CD4-positive, alpha-beta T cell treated with Interleukin-2 at 100 ng/mL for 4 hours (primary cell): ENCODE measurements around the gene CPA2.

Experiments
- DNase-seq: peaks from one replicate; pipeline ENCODE4 v3.0.0-alpha.2; 2020; ENCODE audit warnings: low spot score

CPA2 gene

DNA sequence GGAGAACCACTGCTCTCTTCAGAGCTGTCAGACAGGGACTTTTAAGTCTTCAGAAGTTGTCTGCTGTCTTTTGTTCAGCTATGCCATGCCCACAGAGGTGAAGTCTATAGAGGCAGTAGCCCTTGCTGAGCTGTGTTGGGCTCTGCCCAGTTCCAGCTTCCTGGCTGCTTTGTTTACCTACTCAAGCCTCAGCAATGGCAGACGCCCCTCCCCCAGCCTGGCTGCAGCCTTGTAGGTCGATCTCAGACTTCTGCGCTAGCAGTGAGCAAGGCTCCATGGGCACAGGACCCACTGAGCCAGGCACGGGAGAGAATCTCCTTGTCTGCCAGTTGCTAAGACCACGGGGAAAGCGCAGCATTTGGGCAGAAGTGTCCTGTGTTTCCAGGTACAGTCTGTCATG lies 12.1 kb upstream of the CPA2 start:
- DNase-seq = no peak

GRCh38 chr7:130256704-130257103 lies 10.0 kb upstream of the CPA2 start:
- DNase-seq = no peak

GRCh38 chr7:130258494-130259078 lies 8.1 kb upstream of the CPA2 start:
- no peak for DNase-seq

GRCh38 chr7:130262448-130262847 lies 4.2 kb upstream of the CPA2 start:
- DNase-seq = no peak

- no peak for DNase-seq
These were observed 3.5 kb upstream of the CPA2 start for GRCh38 chr7:130263130-130263529.

- DNase-seq = no peak
These were observed 278 bp downstream of the CPA2 start for GRCh38 chr7:130266961-130267321.

DNA sequence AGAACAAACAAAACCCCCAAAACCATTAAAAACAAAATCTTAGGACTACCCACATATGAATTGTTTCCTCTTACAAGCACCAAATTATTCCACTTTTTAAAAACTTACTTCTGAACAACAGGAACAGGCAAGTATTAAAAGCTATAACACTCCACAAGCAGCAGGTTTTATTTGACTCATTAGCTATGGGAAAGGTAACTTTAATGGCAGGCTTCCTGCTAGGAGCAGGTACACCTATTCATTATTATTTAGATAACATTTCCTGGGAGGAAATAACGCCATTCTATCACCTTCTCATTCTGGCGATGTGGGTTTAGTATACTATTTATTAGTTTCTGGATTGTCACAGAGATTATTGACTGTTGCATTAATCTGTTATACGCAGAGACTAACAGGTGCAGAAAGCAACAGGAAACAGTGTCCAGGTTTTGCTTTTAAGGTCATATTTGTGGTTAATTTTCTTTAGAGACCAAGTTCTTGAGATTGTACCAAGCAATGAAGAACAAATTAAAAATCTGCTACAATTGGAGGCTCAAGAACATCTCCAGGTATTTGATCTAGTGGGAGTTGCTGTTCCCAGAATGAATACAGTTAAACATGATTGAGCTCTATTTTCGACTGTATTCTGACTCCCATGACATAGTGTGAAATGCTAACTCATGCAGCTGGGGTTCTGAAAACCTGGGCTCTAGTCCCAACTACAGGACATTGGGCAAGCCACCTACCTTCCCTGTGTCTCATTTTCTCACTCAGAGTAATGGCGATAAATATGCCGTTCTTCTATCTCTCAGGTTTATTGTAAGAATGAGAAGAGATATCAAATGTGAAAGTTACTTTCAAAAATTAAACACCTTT lies 2.0 kb downstream of the CPA2 start:
- no peak for DNase-seq

DNA sequence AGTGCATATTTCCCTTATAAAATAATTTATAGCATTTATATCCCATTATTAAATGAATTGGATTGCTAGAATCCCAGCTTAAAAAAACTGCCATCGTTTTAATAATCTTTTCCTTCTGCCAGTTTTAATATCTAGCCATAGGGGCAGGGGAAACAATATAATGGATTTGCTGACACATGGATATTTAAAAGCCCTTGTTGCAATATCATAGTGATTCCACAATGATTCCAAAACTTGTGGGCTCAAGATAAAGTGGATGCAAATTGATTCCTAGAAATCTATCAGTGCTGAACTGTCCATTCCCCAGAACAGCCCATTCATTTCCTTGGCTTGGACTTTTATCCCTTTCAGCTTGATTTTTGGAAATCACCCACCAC lies 2.6 kb downstream of the CPA2 start:
- no peak for DNase-seq

DNA sequence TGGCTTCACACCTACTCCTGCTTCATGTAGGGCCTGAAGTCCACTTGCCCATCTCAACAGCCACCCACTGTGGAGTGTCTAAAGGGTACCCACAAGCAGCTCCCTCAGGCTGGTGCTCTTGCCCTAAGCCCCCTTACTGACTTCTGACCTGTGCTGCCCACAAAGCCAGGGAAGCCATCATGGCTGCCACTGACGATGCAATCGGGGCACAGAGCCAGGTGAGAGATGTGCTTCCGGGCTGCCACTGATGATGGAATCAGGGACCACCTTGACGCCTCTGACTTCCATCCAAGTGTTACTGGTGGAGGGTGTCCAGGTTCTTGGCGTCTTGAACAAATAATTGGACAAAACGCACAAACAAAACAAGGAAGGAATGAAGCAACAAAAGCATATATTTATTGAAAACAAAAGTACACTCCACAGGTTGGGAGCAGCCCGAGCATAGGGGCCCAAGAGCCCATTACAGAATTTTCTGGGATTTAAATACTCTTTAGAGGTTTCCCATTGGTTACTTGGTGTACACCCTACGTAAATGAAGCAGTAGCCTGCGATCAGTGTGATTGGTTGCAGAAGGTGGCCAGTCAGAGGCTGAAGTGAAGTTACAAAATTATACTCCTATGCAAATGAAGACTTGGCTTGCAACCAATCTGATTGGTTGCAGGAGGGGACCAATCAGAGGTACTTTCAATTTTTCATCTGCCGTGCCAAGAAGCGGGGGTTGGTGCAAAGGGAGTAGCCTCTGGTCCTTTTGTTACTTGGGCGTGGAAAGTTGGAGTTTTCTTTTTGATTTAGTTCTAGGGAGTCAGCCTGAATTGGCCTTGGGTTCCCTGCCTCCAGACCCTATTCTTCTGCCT lies 4.5 kb downstream of the CPA2 start:
- DNase-seq = no peak

- no peak for DNase-seq
These were observed 5.9 kb downstream of the CPA2 start for GRCh38 chr7:130272381-130273080.

- no peak for DNase-seq
These were observed 6.6 kb downstream of the CPA2 start for GRCh38 chr7:130273081-130273932.

- DNase-seq = no peak
These were observed 7.2 kb downstream of the CPA2 start for GRCh38 chr7:130273933-130274255.

- DNase-seq = no peak
These were observed 7.6 kb downstream of the CPA2 start for GRCh38 chr7:130274296-130274695.

GRCh38 chr7:130274983-130275591 lies 8.4 kb downstream of the CPA2 start:
- no peak for DNase-seq

DNA sequence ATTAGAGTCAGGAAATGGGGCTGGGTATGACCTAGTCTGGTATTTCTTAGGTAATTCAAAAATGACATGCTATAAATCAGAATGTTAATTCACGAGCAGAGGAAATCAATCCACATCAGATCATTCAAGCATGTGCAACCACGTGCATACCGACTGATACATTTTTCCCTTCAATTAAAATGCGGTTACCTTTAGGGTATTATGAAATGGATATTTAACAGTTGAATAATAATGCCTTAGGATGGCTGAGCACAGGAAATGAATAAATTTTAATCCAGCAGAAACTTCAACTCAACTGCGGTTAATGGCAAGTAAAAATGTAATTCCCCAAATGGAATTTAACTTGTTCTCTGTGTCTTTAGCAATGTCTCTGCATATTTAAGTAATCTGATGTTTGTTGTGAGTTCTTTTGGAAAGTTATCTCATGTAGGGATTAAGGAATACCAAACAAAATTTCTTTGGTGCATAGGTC lies 9.2 kb downstream of the CPA2 start:
- DNase-seq = no peak

GRCh38 chr7:130276796-130277762 lies 10.4 kb downstream of the CPA2 start:
- no peak for DNase-seq

DNA sequence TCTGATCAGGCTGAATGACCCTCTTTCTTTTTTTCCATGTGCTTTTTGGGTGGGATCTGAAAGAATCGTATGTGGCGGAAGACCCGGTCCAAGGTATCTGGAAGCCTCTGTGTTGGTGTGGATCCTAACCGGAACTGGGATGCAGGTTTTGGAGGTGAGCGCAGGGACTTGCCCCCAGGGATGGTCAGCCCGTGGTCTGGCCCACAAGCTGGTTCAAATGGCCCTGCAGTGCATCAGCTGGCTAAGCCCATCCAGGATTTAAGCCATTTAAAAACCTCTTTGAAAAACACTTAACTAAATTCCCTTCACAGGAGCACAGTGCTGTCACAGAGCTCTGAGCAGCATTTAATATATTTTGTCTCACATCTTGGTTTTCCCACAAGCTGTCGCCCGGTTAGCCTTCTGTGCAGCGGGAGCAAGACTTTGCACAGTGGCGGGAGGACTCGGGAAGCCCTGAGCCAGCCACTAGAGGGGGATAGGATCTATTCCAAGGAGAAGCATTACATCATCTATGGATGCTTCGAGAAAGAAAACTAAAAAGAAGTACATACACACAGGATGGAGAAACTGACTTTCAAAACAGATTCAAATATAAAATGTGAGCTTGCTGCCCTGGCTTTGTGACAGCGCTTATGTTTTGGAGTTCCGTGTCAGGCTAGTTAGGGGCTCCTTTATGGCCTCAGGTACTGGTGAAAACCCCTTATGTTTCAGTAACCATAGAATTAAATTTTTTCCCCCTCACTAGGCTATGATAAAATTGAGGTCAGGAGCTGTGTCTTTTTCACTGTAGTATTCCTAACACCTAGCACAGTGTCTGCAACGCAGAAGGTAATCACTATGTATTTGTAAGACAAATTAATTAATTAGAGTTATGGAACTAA lies 11.3 kb downstream of the CPA2 start:
- no peak for DNase-seq

DNA sequence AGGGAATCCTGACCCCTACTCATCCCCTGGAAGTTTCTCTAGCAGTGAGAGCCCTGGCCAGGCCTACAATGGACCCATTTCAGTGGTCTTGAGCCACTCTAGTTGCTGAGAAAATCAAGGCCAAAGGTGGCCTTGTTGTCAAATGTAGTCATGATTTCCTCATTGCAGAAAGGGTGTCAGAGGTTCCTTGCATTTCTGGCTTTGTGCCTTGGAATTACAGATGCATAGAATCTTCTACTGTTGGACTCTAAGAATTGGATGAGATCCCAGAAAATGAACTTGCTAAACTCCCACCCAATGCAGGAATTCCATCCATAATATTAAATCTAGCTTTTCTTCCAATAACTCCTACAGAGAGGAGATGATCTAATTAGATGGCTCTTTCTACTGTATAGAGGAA lies 12.2 kb downstream of the CPA2 start:
- no peak for DNase-seq

DNA sequence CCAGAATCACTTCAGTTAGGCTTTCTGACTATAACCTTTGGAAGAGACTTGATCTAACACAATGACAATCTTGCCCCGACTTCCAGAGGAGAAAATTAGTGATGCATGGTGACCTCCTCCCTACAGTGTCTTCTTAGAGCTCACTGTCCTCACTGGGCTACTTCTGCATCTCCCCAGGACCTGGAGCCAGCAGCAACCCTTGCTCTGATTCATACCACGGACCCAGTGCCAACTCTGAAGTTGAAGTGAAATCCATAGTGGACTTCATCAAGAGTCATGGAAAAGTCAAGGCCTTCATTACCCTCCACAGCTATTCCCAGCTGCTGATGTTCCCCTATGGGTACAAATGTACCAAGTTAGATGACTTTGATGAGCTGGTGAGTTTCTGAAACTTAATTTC lies 12.6 kb downstream of the CPA2 start:
- DNase-seq = no peak
